ENCODE measurements around the gene C11orf24.
A peak's percentile ranks its signal among the peaks of the same experiment; 100 is the strongest.
"Not testable (repeated sequence)": the region's sequence is repeated elsewhere in the genome, so short reads cannot be mapped to it uniquely, and the experiment has no call there.

Gene C11orf24

GRCh38 chr11:68244912-68245311 lies 26.9 kb downstream of the C11orf24 start:
- CTCF ChIA-PET: interaction anchor here (1.8 kb wide), 1 partner anchor 13 kb away, joined by 7 read pairs; no protein-coding TSS in a partner anchor
- H3K9me3 ChIP-seq (ENCODE audit: control insufficient read depth, insufficient read depth, low read depth, low read length); POLR2A ChIA-PET: not testable (repeated sequence)

GRCh38 chr11:68243847-68244246 lies 27.9 kb downstream of the C11orf24 start:
- H3K4me3 ChIP-seq (ENCODE audit: low read depth, low read length); H3K27ac ChIP-seq (ENCODE audit: extremely low read depth, low read depth, low read length); H3K36me3 ChIP-seq (ENCODE audit: control insufficient read depth in 2 of 2, insufficient read depth in 1 of 2, low read length in 2 of 2); H3K4me1 ChIP-seq (ENCODE audit: control insufficient read depth, insufficient read depth, low read length); H3K9me3 ChIP-seq (ENCODE audit: control insufficient read depth, insufficient read depth, low read depth, low read length): not testable (repeated sequence)
- ChIA-PET CTCF (interaction anchor here (0.6 kb wide), 1 partner anchor 132 kb away, joined by 4 read pairs; no protein-coding TSS in a partner anchor), POLR2A (interaction anchor here (0.5 to 0.6 kb wide), 2 partner anchors 30 to 54 kb away, joined by 3 to 4 read pairs; no protein-coding TSS in a partner anchor)

More at GRCh38 chr11:68244912-68245311, 26.9 kb downstream of the C11orf24 start:
- H3K36me3 ChIP-seq (ENCODE audit: control insufficient read depth in 2 of 2, insufficient read depth in 1 of 2, low read length in 2 of 2); H3K4me1 ChIP-seq (ENCODE audit: control insufficient read depth, insufficient read depth, low read length); H3K27ac ChIP-seq (ENCODE audit: extremely low read depth, low read depth, low read length); H3K4me3 ChIP-seq (ENCODE audit: low read depth, low read length): not testable (repeated sequence)

- POLR2A ChIA-PET: no interaction called here
- no peak overlapping the region for H3K4me3 ChIP-seq (ENCODE audit: low read depth, low read length)
- H3K36me3 ChIP-seq (ENCODE audit: control insufficient read depth in 2 of 2, insufficient read depth in 1 of 2, low read length in 2 of 2): no peaks in the 10 kb centered on the region
- no peaks in the 10 kb centered on the region for H3K9me3 ChIP-seq (ENCODE audit: control insufficient read depth, insufficient read depth, low read depth, low read length)
- no peak overlapping the region for H3K27ac ChIP-seq (ENCODE audit: extremely low read depth, low read depth, low read length)
- TF ChIP-seq ZNF19 (tag by site-specific recombination; IDR thresholded peaks at IDR 0.05; ENCODE audit: low read depth) (no peak), ZXDB (tag by site-specific recombination; IDR thresholded peaks at IDR 0.05) (no peak), CTCF (tag by site-specific recombination; IDR thresholded peaks at IDR 0.05) (no peak), HOXD13 (CRISPR knock-in tag; IDR thresholded peaks at IDR 0.05; ENCODE audit: borderline replicate concordance) (no peak), EGR2 (tag by site-specific recombination; IDR thresholded peaks at IDR 0.05; ENCODE audit: low read depth) (no peak), WT1 (tag by site-specific recombination; IDR thresholded peaks at IDR 0.05) (no peak)
- CTCF ChIA-PET: interaction anchor here (0.9 kb wide), 1 partner anchor 15 kb away, joined by 3 read pairs; no protein-coding TSS in a partner anchor
- H3K4me1 ChIP-seq (ENCODE audit: control insufficient read depth, insufficient read depth, low read length): no peaks in the 10 kb centered on the region
These were observed 29.2 kb downstream of the C11orf24 start for GRCh38 chr11:68242616-68243015.

GRCh38 chr11:68231621-68232020 lies 40.2 kb downstream of the C11orf24 start:
- ChIA-PET POLR2A (no interaction called here), CTCF (interaction anchor here (0.8 to 1.1 kb wide), 2 partner anchors 67 to 818 kb away, joined by 3 read pairs; no protein-coding TSS in a partner anchor)
- no peaks in the 10 kb centered on the region for H3K36me3 ChIP-seq (ENCODE audit: control insufficient read depth in 2 of 2, insufficient read depth in 1 of 2, low read length in 2 of 2)

GRCh38 chr11:68229601-68230000 lies 42.2 kb downstream of the C11orf24 start:
- no peaks in the 10 kb centered on the region for H3K9me3 ChIP-seq (ENCODE audit: control insufficient read depth, insufficient read depth, low read depth, low read length)
- no peak for TF ChIP-seq SP2 (tag by site-specific recombination; IDR thresholded peaks at IDR 0.05)
- TF ChIP-seq SETDB1 (IDR thresholded peaks at IDR 0.05; ENCODE audit: insufficient read length, low read length): peak; percentile 80
- peak; percentile 67; the same call in 1 of the 2 replicates for TF ChIP-seq ZSCAN5A (tag by site-specific recombination; IDR thresholded peaks at IDR 0.05)
- no peak overlapping the region for H3K27ac ChIP-seq (ENCODE audit: extremely low read depth, low read depth, low read length)
- H3K4me3 ChIP-seq (ENCODE audit: low read depth, low read length): no peak overlapping the region
- CTCF ChIA-PET: interaction anchor here (1.7 kb wide), 1 partner anchor 28 kb away, joined by 6 read pairs; no protein-coding TSS in a partner anchor
- POLR2A ChIA-PET: no interaction called here
- no peaks in the 10 kb centered on the region for H3K36me3 ChIP-seq (ENCODE audit: control insufficient read depth in 2 of 2, insufficient read depth in 1 of 2, low read length in 2 of 2)
- no peaks in the 10 kb centered on the region for H3K4me1 ChIP-seq (ENCODE audit: control insufficient read depth, insufficient read depth, low read length)

More at GRCh38 chr11:68231621-68232020, 40.2 kb downstream of the C11orf24 start:
- H3K9me3 ChIP-seq (ENCODE audit: control insufficient read depth, insufficient read depth, low read depth, low read length): no peaks in the 10 kb centered on the region
- H3K4me3 ChIP-seq (ENCODE audit: low read depth, low read length): no peak overlapping the region
- no peak for TF ChIP-seq KLF9 (tag by site-specific recombination; IDR thresholded peaks at IDR 0.05; ENCODE audit: low read depth)
- no peak for TF ChIP-seq ZNF585B (tag by site-specific recombination; IDR thresholded peaks at IDR 0.05)
- TF ChIP-seq ZSCAN16 (tag by site-specific recombination; IDR thresholded peaks at IDR 0.05): no peak
- TF ChIP-seq AEBP2 (tag by site-specific recombination; IDR thresholded peaks at IDR 0.05; ENCODE audit: borderline replicate concordance): no peak
- no peaks in the 10 kb centered on the region for H3K4me1 ChIP-seq (ENCODE audit: control insufficient read depth, insufficient read depth, low read length)
- H3K27ac ChIP-seq (ENCODE audit: extremely low read depth, low read depth, low read length): no peak overlapping the region

Data from HEK293 (cell line).